Testis (tissue), 2 donors: ENCODE results near the gene MECR.

Experiments
- CTCF ChIP-seq, 3 experiments: fragments of 450-650 bp in 2 of 3; fragments of 200-600 bp in 1 of 3; sonication (generic) in 1 of 3; IDR thresholded peaks; one replicate each; pipeline ENCODE4 v1.5.1; 2016 to 2019; ENCODE audit warnings: antibody characterized with exemption in 3 of 3, mild to moderate bottlenecking in 2 of 3, moderate library complexity in 1 of 3
- POLR2A ChIP-seq: fragments of 450-650 bp; IDR thresholded peaks from one replicate; pipeline ENCODE4 v1.6.1; 2017; ENCODE audit warnings: antibody characterized with exemption, mild to moderate bottlenecking, moderate library complexity

- TF ChIP-seq CTCF (IDR thresholded peaks at IDR 0.05) (no peak), POLR2A (no peak)
Observed at GRCh38 chr1:29177022-29177705, 53.6 kb downstream of the MECR start.
